Tibial nerve (tissue), 4 donors: ENCODE measurements around the gene KCNJ9. TPM values are rescaled to one million over a fixed set of nuclear protein-coding genes. Genes with fewer than 3 reads are reported as not detected.
A peak's percentile ranks its signal among the peaks of the same experiment; 100 is the strongest.

ENCODE experiments used
- DNase-seq, 2 donors: peaks; one replicate each; pipeline ENCODE4 v3.0.0-alpha.2; 2019; ENCODE audit warnings: low spot score in 2 of 2
- H3K27ac ChIP-seq, 4 donors: fragments of 200-600 bp; sonication (generic) in 3 of 4; one replicate each; pipeline ENCODE4 v1.5.1; 2017 to 2019; ENCODE audit warnings: mild to moderate bottlenecking in 1 of 4
- H3K27me3 ChIP-seq, 2 donors: fragments of 200-600 bp; sonication (generic) in 1 of 2; one replicate each; pipeline versions ENCODE4 v1.5.1 to v1.6.0; 2017 to 2019
- H3K36me3 ChIP-seq, 3 donors: fragments of 200-600 bp; sonication (generic); one replicate each; pipeline ENCODE4 v1.5.1; 2018 to 2019
- H3K4me1 ChIP-seq, 4 donors: fragments of 200-600 bp; sonication (generic) in 3 of 4; one replicate each; pipeline ENCODE4 v1.5.1; 2017 to 2019
- H3K4me3 ChIP-seq, 4 donors: fragments of 200-600 bp; sonication (generic) in 3 of 4; one replicate each; pipeline ENCODE4 v1.5.1; 2017 to 2019; ENCODE audit warnings: mild to moderate bottlenecking in 1 of 4, moderate library complexity in 1 of 4
- H3K9me3 ChIP-seq, 4 donors: fragments of 200-600 bp; sonication (generic) in 3 of 4; one replicate each; pipeline ENCODE4 v1.5.1; 2017 to 2019
- EP300 ChIP-seq, 2 donors: sonication (generic); formaldehyde crosslinking; IDR thresholded peaks; one replicate each; pipeline ENCODE4 v1.6.1; 2017; ENCODE audit warnings: antibody characterized with exemption in 2 of 2, mild to moderate bottlenecking in 1 of 2
- POLR2A ChIP-seq, 2 donors: fragments of 450-650 bp; IDR thresholded peaks; one replicate each; pipeline ENCODE4 v1.6.1; 2017; ENCODE audit warnings: antibody characterized with exemption in 2 of 2, mild to moderate bottlenecking in 2 of 2, moderate library complexity in 2 of 2
- WGBS, 2 donors: methylation state at CpG; one replicate each; pipeline ENCODE4 v1.1.5; 2018; 5-methylcytosine and 5-hydroxymethylcytosine counted together
- total RNA-seq, 4 donors: library from RNA; depleted of rRNA; stranded (reverse); fragments of >200 nt; gene quantifications; one replicate each; pipeline ENCODE4 v1.1.0, GENCODE V29; 2016
- TF ChIP-seq, protein P1 (sequence below), 5 experiments: fragments of 200-600 bp in 3 of 5; fragments of 450-650 bp in 2 of 5; sonication (generic) in 3 of 5; IDR thresholded peaks; one replicate each; pipeline ENCODE4 v1.5.1; 2016 to 2019; ENCODE audit warnings: antibody characterized with exemption in 5 of 5, mild to moderate bottlenecking in 3 of 5, moderate library complexity in 2 of 5

KCNJ9 gene
- total RNA-seq, 4 donors from 2014 or later: 0.60 TPM; not detected in 3

- DNase-seq: no peak
- TF ChIP-seq POLR2A (IDR thresholded peaks at IDR 0.05): no peak
- no peak for TF ChIP-seq EP300 (IDR thresholded peaks at IDR 0.05)
- TF ChIP-seq, protein P1, sequence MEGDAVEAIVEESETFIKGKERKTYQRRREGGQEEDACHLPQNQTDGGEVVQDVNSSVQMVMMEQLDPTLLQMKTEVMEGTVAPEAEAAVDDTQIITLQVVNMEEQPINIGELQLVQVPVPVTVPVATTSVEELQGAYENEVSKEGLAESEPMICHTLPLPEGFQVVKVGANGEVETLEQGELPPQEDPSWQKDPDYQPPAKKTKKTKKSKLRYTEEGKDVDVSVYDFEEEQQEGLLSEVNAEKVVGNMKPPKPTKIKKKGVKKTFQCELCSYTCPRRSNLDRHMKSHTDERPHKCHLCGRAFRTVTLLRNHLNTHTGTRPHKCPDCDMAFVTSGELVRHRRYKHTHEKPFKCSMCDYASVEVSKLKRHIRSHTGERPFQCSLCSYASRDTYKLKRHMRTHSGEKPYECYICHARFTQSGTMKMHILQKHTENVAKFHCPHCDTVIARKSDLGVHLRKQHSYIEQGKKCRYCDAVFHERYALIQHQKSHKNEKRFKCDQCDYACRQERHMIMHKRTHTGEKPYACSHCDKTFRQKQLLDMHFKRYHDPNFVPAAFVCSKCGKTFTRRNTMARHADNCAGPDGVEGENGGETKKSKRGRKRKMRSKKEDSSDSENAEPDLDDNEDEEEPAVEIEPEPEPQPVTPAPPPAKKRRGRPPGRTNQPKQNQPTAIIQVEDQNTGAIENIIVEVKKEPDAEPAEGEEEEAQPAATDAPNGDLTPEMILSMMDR (IDR thresholded peaks at IDR 0.05): no peak
- WGBS, 2 donors: 80 to 83% methylated on average over 15 to 20 of the region's 20 CpGs
- H3K36me3 ChIP-seq: peaks cover 0 to 89% (median 0%) of the 10 kb centered on the region in 3 donors
- no peaks in the 10 kb centered on the region for H3K9me3 ChIP-seq
- H3K27me3 ChIP-seq: no peaks in the 10 kb centered on the region
- no peak overlapping the region for H3K4me3 ChIP-seq
- peaks cover 0 to 28% (median 15%) of the 10 kb centered on the region in 4 donors for H3K4me1 ChIP-seq
- peak overlapping the region in 2 of 4 donors; percentile 62 to 73 for H3K27ac ChIP-seq
These were observed 53.6 kb downstream of the KCNJ9 start for GRCh38 chr1:160134791-160135572.

- Histone ChIP-seq H3K9me3 (no peaks in the 10 kb centered on the region), H3K4me1 (peaks cover 0 to 14% (median 5%) of the 10 kb centered on the region in 4 donors), H3K27me3 (no peaks in the 10 kb centered on the region), H3K27ac (peak overlapping the region in 2 of 4 donors; percentile 51 to 60), H3K36me3 (peaks cover 0 to 87% (median 0%) of the 10 kb centered on the region in 3 donors), H3K4me3 (no peak overlapping the region)
- WGBS, 2 donors: 83 to 84% methylated on average over 22 of the region's 22 CpGs
- DNase-seq: no peak
- TF ChIP-seq POLR2A (IDR thresholded peaks at IDR 0.05) (no peak), EP300 (IDR thresholded peaks at IDR 0.05) (no peak)
- TF ChIP-seq, protein P1 (IDR thresholded peaks at IDR 0.05): no peak
These were observed 55.0 kb downstream of the KCNJ9 start for GRCh38 chr1:160136121-160136925.

DNA sequence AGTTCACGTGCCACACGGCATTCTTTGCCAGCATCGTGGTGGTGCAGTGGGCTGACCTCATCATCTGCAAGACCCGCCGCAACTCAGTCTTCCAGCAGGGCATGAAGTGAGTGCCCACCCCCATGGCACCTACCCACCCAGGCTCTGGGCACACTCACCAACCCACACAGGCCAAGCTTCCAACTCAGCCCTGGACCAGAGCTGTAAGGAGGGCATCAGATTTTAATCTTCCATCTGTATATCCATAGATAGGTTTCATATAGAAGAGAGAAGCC lies 55.5 kb downstream of the KCNJ9 start:
- 70 to 92% methylated on average over 5 of the region's 5 CpGs for WGBS, 2 donors
- Histone ChIP-seq H3K4me3 (no peak overlapping the region), H3K4me1 (peaks cover 0 to 9% (median 2%) of the 10 kb centered on the region in 4 donors), H3K27me3 (no peaks in the 10 kb centered on the region), H3K9me3 (no peaks in the 10 kb centered on the region), H3K36me3 (peaks cover 0 to 87% (median 0%) of the 10 kb centered on the region in 3 donors), H3K27ac (peak overlapping the region in 1 of 4 donors; percentile 51)
- TF ChIP-seq POLR2A (IDR thresholded peaks at IDR 0.05): no peak
- DNase-seq: no peak

DNA sequence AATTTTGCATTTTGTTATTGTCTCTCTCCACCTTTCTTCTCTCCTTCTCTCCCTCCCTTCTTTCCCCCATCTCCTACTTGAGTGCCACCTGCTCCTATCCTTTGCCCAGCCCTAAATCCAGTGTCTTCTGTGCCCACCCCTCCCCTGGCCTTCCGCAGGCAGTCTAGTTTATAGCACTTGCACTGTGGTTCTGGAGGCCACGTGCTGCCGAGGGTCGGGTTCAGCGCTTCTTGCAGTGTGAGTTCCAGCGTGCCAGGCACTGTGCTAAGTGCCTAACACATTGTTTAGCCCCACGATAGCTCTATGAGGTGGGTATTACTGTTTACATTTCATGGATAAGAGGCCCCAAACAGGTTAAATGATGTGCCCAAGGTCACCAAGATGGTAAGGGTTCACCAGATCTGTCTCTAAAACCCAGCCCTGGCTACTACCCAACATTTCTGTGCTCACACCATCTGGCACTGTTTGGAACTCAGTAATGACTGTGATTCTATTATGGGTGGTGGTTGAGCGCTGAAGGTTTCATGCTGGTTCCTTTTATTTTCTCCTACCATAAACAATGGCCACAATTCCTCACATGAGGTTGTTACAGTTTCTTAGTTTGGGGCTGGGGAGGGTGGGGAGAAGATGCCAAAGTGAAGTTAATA lies 56.0 kb downstream of the KCNJ9 start:
- peaks cover 0 to 4% (median 0%) of the 10 kb centered on the region in 4 donors for H3K4me1 ChIP-seq
- peak overlapping the region in 1 of 4 donors; percentile 51 for H3K27ac ChIP-seq
- no peak overlapping the region for H3K4me3 ChIP-seq
- TF ChIP-seq EP300 (IDR thresholded peaks at IDR 0.05): no peak
- TF ChIP-seq POLR2A (IDR thresholded peaks at IDR 0.05): no peak
- TF ChIP-seq, protein P1 (IDR thresholded peaks at IDR 0.05): no peak
- no peak for DNase-seq
- WGBS, 2 donors: 79 to 89% methylated on average over 8 of the region's 8 CpGs
- H3K27me3 ChIP-seq: no peaks in the 10 kb centered on the region
- H3K9me3 ChIP-seq: no peaks in the 10 kb centered on the region
- peaks cover 0 to 88% (median 0%) of the 10 kb centered on the region in 3 donors for H3K36me3 ChIP-seq

DNA sequence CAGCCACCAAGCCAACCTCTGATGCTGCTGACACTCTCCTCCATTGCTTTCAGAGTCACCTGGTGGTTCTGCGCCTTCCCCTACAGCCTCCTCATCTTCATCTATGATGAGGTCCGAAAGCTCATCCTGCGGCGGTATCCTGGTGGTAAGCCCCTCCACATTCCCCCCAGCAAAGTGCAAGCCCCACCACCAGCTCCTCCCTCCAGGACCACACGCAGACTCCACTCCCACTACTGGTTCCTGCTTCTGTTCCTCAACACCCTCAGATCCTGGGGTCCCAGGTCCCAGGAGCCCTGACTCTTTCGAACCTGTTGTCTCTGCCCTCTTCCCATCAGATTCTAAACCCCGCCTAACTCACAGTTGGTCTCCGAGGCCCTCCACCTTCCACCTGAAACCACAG lies 58.5 kb downstream of the KCNJ9 start:
- peaks cover 0 to 69% (median 0%) of the 10 kb centered on the region in 3 donors for H3K36me3 ChIP-seq
- no peak for DNase-seq

More for the DNA sequence above, 58.5 kb downstream of the KCNJ9 start:
- H3K27ac ChIP-seq: no peak overlapping the region
- WGBS, 2 donors: 88 to 93% methylated on average over 8 of the region's 8 CpGs
- H3K9me3 ChIP-seq: no peaks in the 10 kb centered on the region
- TF ChIP-seq, protein P1 (IDR thresholded peaks at IDR 0.05): no peak
- TF ChIP-seq EP300 (IDR thresholded peaks at IDR 0.05): no peak
- no peak for TF ChIP-seq POLR2A (IDR thresholded peaks at IDR 0.05)
- H3K27me3 ChIP-seq: no peaks in the 10 kb centered on the region
- peaks cover 0 to 3% (median 0%) of the 10 kb centered on the region in 4 donors for H3K4me1 ChIP-seq
- H3K4me3 ChIP-seq: no peak overlapping the region
